ENCODE results near the gene ZKSCAN2.

Gene ZKSCAN2
- 19.1 reads per million, percentile 46 among the genes with 10 or more reads in this experiment for total RNA-seq

- DNase-seq: peak; percentile 63
Observed at GRCh38 chr16:25257470-25257955, at the start of gene ZKSCAN2. ZKSCAN2 (minus strand) TSS chr16:25257845; CDS start chr16:25257127, 718 bp downstream.

DNA sequence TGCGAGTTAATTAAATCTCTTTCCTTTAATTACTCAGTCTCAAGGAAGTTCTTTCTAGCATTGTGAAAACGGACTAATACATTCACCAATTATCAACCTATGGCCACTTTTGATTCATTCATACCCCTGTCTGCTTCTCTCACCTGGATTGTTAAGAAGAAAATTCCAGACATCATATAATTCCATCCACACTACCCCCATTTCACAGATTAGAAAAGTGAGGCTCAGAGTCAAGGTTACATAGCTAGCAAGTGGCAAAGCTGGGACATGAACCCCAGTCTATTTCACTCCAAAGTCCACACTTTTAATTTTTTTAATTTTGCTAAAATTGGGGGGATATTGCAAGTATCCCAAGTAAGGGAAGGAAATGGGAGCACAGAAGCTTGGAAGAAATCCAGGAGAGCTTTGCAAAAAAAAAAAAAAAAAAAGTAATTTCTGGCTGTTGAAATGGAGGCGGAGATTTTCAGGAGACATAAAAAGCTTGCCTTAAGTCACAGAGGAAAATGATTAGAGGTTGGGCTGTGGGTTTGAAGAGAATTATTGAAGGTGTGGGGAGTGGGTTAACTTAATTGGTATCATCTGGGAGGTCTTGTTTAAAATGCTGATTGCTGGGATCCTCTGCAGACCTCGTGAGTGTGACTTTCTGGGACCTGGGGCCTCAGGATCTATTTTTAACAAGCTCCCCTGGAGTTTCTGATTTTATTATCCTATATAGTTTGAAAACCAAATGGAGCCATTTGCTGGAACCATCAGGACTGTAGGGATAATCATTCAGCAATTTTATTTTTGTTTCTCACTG, 42.3 kb upstream of the ZKSCAN2 start:
- DNase-seq: no peak

DNA sequence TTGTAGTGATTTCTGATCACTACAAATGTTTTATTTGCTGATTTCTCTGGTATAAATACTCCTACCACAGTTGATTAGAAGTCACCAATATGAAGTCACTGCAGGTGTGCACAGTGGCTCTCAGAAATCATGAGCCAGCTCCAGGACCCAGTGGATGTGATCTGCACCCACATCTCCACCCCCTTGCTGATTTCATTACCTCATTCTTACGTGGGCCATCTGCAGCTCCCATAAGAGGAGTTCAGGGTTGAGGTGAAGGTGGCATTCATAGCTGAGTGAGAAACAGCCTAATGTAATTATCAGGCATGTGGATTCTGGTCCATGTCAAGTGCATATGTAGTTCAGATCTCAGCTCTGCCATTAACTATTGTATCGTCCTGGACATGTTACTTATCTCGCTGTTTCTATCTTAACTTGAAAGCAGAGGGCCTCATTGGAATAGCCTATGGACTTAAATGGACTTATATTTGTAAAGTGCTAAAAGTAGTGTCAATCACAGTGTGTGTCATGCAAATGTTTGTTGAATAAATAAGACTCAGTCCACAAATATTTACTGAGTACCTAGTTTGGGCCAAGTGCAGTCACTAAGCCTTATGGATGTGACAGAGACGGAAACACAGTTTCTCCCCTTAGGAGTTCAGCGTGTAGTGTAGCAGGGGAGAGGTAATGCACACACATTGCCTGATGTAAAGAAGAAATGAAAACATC, 40.7 kb upstream of the ZKSCAN2 start:
- DNase-seq: no peak

DNA sequence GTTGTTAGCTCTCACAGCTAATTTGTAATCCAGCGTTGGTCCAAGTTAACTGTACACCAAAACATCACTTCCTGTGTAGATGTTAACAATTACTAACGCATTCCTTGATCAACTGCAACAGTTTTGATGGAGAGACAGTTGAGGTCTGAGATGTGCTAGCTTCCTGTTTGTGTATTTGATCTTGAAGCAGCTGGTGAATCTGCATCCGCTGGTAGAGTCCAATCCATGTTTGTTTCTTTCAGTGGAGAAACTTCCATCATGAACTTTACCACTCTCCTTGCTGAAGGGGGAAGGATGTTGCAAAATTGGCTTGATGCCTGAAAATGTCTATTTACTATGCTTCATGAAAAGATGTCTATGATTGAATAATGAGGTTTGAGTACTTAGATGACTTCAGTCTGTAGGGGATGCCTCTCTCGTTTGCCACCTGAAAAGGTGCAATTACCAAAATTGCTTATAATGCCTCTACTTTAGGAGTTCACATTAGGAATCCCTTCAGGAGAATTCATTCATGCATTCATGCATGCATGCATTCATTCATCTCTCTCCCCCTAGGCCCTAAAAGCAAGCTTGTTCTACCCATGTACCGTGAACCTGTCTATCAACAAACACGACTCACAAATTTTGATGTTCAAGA, 39.6 kb upstream of the ZKSCAN2 start:
- DNase-seq: no peak

DNA sequence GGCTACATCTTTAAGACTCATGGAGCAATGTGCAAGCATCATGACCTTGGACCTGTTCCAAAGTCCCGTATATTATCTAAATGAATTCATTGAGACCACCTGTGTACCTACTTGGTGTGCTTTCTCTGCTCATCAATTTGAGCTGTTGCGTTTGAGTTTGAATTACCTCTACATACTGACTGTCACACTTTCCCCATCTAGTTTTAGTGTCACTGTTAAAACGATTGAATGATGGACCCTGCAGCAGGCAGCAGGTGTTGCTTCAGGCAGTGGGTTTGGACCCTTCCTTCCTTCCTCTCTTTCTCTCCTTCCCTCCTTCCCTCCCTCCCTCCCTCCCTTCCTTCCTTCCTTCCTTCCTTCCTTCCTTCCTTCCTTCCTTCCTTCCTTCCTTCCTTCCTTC, 33.9 kb upstream of the ZKSCAN2 start:
- DNase-seq: no peak

- DNase-seq: no peak
Observed at GRCh38 chr16:25289466-25289865, 31.8 kb upstream of the ZKSCAN2 start.

DNA sequence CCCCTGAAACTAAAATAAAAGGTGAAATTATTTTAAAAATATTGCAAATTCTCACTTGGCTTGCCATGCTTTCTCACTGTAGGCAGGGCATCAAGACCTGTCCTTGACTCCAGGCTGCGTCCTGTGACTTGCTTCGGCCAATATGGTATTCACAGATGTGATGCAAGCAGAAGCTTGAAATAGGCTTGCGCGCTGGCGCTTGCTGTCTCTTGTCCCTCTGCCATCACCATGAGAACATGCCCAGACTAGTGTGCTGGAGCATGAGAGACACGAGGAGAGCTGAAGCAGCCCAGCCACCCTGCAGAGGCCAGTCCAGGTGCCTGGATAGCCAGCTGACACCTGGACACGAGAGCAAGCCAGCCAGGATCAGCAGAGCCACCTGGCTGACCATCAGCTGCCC, 21.8 kb upstream of the ZKSCAN2 start:
- no peak for DNase-seq

- no peak for DNase-seq
Observed at GRCh38 chr16:25271421-25271820, 13.8 kb upstream of the ZKSCAN2 start.

- DNase-seq: no peak
Observed at GRCh38 chr16:25270577-25270976, 12.9 kb upstream of the ZKSCAN2 start.

GRCh38 chr16:25269879-25270278, 12.2 kb upstream of the ZKSCAN2 start:
- DNase-seq: no peak

GRCh38 chr16:25265968-25266367, 8.3 kb upstream of the ZKSCAN2 start:
- DNase-seq: no peak

DNA sequence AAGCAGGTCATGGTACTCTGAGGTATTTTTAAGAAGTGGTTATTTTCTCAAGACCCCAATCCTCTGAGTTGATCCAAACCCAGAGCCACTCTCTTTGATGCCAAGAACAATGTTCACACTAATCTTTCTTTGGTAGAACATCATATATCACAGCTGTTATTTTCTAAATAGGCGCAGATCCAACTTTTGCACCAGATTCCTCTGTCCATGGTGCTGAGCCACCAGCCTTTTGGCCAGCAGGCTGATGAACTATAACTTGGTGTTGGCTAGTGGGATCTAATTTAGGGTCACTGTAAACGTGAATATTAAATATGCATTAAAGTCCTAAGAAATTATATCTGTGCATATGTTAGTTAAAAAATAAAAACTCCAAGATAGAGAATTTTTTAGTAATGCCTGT, 7.0 kb upstream of the ZKSCAN2 start:
- DNase-seq: no peak

GRCh38 chr16:25260416-25260815, 2.8 kb upstream of the ZKSCAN2 start:
- DNase-seq: no peak

GRCh38 chr16:25258861-25259179, 1.2 kb upstream of the ZKSCAN2 start:
- DNase-seq: peak; percentile 5

DNA sequence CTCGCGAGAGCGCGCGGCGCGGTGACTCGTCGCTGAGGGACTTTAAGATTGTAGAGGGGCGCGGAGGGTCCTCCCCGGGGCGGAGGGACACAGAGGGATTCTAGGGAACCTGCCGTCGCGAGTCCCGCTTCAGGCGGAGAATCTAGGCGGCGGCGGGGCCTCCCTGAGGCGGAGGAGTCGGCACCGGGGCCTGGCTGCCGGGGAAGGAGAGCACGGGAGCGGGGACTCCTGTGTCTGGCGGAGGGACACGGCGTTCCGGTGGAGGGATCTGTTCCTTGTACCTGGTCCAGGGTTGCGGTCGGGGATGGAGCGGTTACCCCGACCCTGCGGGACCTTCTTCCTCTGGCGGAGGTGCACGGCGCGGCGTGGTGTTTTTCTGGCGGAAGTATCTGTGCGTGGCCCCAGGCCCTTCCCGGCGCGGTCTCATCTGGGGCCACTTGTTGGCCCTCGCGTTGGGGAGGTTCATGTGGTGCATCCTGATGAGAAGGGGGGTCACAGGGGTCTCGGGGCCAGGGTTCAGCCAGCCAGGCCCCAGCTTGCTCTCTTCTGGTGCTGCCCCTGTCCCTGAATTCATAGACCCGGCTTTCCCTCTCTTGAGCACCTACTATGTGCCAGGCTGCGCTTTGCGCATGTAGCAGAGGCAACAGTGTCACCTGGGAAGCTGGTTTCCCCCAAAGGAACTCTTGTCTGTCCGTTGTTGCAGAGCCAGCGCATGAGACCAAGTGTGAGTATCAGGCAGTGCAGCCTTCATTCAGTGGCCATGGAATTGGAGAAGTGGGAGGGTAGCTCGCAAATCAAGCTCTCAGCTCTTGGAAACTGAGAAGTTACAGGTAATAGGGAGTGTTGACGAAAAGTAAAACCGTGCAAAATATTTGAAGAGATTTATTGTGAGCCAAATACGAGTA, 563 bp upstream of the ZKSCAN2 start:
- DNase-seq: peak; percentile 65

DNA sequence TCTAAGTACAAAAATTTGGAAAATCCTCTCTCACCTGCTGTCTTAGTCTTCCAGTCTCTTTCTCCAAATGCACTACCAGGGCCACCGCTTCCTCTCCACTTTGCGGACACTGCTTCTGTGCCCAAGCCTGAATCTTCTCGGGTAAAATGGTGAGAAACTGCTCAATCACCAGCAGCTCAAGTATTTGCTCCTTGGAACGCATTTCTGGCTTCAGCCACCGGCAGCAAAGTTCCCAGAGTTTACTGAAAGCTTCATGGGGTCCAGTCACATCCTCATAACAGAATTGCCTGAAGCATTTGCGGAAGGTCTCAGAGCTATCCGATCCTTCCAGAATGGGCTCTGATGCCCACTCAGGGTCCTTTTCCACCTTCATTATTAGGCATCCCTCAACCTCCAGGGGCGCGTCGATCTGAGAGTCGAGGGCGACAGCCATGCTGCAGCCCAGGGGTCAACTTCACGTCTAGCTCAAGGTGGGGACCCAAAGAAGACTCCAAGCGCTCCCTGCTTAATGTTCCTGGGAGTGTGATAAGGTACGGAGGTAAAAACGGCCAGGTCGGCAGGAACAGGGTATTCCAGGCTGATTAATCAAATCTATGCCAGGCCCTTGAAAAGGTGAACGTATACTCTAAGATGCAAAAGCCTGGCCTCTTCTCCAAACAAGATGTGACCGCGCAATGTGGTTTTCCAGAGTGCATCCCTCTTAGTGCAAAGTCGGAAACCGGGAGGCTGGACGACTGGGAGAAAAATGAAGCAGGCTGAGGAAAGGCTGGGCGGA, 763 bp downstream of the ZKSCAN2 start:
- DNase-seq: no peak

DNA sequence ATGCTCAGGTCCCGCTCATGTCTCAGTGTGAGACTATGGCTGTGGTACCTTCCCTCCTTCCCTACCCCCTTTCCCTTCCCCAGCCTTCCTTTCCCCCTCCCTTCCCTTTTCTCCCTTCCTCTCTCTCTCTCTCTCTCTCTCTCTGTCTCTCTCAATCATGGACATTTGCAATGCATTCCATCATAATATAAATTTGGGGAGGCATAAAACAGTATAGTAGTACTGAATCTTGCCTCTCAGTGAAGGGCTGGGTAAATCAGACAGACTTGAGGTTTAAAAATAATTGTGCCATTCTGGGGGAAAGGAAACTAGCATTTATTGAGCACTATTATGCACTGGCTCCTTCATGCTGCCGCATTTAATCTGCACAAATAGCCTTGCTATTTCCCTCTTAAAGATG, 4.3 kb downstream of the ZKSCAN2 start:
- no peak for DNase-seq

GRCh38 chr16:25250467-25250866, 7.2 kb downstream of the ZKSCAN2 start:
- no peak for DNase-seq

GRCh38 chr16:25235991-25236390, 21.7 kb downstream of the ZKSCAN2 start:
- no peak for DNase-seq

- DNase-seq: no peak
Observed at GRCh38 chr16:25228372-25228771, 29.3 kb downstream of the ZKSCAN2 start.

DNA sequence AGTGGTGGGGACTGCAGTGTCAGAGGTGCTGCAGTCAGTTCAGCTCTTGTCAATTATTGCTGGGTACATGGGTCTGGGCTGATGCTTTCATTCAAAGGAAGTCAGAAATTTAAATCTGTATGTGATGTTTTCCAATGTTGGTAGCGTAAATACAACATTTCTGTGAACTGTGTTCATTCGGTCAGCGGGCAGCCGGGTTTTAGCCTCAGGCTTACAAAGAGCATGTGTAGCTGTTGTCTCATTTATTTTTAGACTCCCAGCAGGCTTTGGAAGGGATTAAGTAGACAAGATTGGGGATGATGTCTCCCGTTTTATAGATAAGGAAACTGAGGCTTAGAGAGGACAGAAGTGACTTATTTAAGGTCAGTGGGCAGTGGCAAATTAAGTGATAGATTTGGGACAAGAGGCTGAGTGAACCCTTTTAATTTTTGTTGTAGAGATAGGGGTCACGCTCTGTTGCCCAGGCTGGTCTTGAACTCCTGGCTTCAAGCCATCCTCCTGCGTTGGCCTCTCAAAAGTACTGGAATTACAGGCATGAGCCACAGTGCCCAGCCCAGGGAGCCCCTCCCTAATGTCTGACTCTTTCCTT, 32.8 kb downstream of the ZKSCAN2 start:
- DNase-seq: no peak

Data from effector CD4-positive, alpha-beta T cell (primary cell).